HepG2 (cell line): Measurements from ENCODE around the gene COL5A2. TPM values are rescaled to one million over a fixed set of nuclear protein-coding genes. Genes with fewer than 3 reads are reported as not detected.

Source experiments
- ATAC-seq: fragments of 200-7000 bp; cut with Tn5 transposase; 3 replicates; pipeline ENCODE4 v1.9.1; 2020; ENCODE audit warnings: mild to moderate bottlenecking, moderate library complexity
- BruUV-seq: library from RNA; stranded (reverse); fragments of 400-500 nt; replicated peaks from 2 replicates; lab custom pipeline; 2021; lab: Mats Ljungman, UMichigan
- CTCF ChIA-PET: fragments of 300-600 bp; formaldehyde crosslinking; extraction: SDS; loops from one replicate; lab custom pipeline; 2021; ENCODE audit warnings: low total read pairs, inconsistent platforms, low intra/inter-chr PET ratio; lab: Yijun Ruan, JAX
- POLR2A ChIA-PET: fragments of 350-600 bp; sonication (Branson Sonifier 250); formaldehyde crosslinking; loops from one replicate; lab custom pipeline; 2020; ENCODE audit warnings: antibody characterized with exemption, inconsistent platforms; lab: Yijun Ruan, JAX
- DNase-seq: peaks from one replicate; pipeline ENCODE4 v3.0.0-alpha.2; 2015; ENCODE audit warnings: low spot score
- FAIRE-seq: peaks from 3 replicates; lab custom pipeline; 2011; peaks lifted over from hg19 to GRCh38; lab: Jason Lieb, UNC
- H2AFZ ChIP-seq: one replicate; pipeline ENCODE4 v1.6.1; 2011; ENCODE audit warnings: low read length, inconsistent platforms
- H3K27ac ChIP-seq: fragments of 300-600 bp; 3 replicates; pipeline ENCODE4 v1.8.0; 2011; ENCODE audit warnings: mixed run types, mild to moderate bottlenecking, mixed read lengths, low read length, inconsistent platforms; ENCODE audit not compliant: insufficient read depth; ENCODE audit errors: extremely low read length
- H3K27me3 ChIP-seq, 2 experiments: fragments of 200-600 bp in 1 of 2; 2 replicates in 1 of 2; 3 replicates in 1 of 2; pipeline versions ENCODE4 v1.6.0 to v1.8.0; 2011; ENCODE audit warnings: low read length in 2 of 2, mild to moderate bottlenecking in 2 of 2, moderate library complexity in 2 of 2, inconsistent platforms in 1 of 2; ENCODE audit not compliant: insufficient read depth in 2 of 2, control insufficient read depth in 1 of 2
- H3K36me3 ChIP-seq, 2 experiments: fragments of 200-600 bp in 1 of 2; replicated peaks in 1 of 2; 2 replicates in 1 of 2; 3 replicates in 1 of 2; pipeline versions ENCODE4 v1.5.1 to v1.8.0; 2011; ENCODE audit warnings: low read length in 2 of 2, inconsistent platforms in 1 of 2; ENCODE audit not compliant: insufficient read depth in 2 of 2, control insufficient read depth in 1 of 2
- H3K4me1 ChIP-seq: 2 replicates; pipeline ENCODE4 v1.5.1; 2012; ENCODE audit warnings: low read length, inconsistent platforms; ENCODE audit not compliant: insufficient read depth
- H3K4me2 ChIP-seq: 2 replicates; pipeline ENCODE4 v1.6.0; 2011; ENCODE audit warnings: low read depth, low read length, inconsistent platforms
- H3K4me3 ChIP-seq, 3 experiments: fragments of 200-600 bp in 1 of 3; sonication (generic), shearing (Covaris generic) in 1 of 3; replicated peaks in 1 of 3; 2 replicates each; pipeline ENCODE4 v1.5.1; 2011 to 2016; ENCODE audit warnings: low read length in 3 of 3, inconsistent platforms in 2 of 3, low read depth in 2 of 3, mild to moderate bottlenecking in 2 of 3, control low read depth in 1 of 3, mixed read lengths in 1 of 3; ENCODE audit not compliant: insufficient read depth in 1 of 3
- H3K79me2 ChIP-seq: one replicate; pipeline ENCODE4 v1.6.1; 2011; ENCODE audit warnings: low read length, inconsistent platforms; ENCODE audit not compliant: insufficient read depth
- H3K9ac ChIP-seq: 2 replicates; pipeline ENCODE4 v1.6.0; 2011; ENCODE audit warnings: mild to moderate bottlenecking, low read depth, low read length, inconsistent platforms; ENCODE audit not compliant: insufficient read depth
- H3K9me3 ChIP-seq: 2 replicates; pipeline ENCODE4 v1.5.1; 2012; ENCODE audit warnings: mild to moderate bottlenecking, low read length
- H4K20me1 ChIP-seq: 2 replicates; pipeline ENCODE4 v1.6.0; 2011; ENCODE audit warnings: inconsistent platforms, mild to moderate bottlenecking, low read length, moderate library complexity; ENCODE audit not compliant: insufficient read depth
- AGO1 ChIP-seq: fragments of 200-400 bp; formaldehyde crosslinking; IDR thresholded peaks from 2 replicates; pipeline ENCODE4 v1.6.1; 2017; ENCODE audit warnings: mild to moderate bottlenecking, low read depth, low read length, moderate library complexity; ENCODE audit not compliant: poor library complexity, severe bottlenecking
- ARNT ChIP-seq: fragments of 450-650 bp; IDR thresholded peaks from 2 replicates; pipeline ENCODE4 v1.6.1; 2017
- CCDC6 ChIP-seq: sonication (generic); formaldehyde crosslinking; IDR thresholded peaks from 2 replicates; pipeline ENCODE4 v1.8.1; 2022; ENCODE audit warnings: mild to moderate bottlenecking, missing genetic modification reagents, moderate library complexity
- CHD4 ChIP-seq: fragments of 200-600 bp; sonication (generic); IDR thresholded peaks from 2 replicates; pipeline ENCODE4 v1.7.0; 2017; ENCODE audit warnings: mild to moderate bottlenecking, low read length, borderline replicate concordance
- KDM6A ChIP-seq: IDR thresholded peaks from 2 replicates; pipeline ENCODE4 v1.6.1; 2016; ENCODE audit warnings: low read depth
- MTF1 ChIP-seq: sonication (generic); formaldehyde crosslinking; IDR thresholded peaks from 2 replicates; pipeline ENCODE4 v1.5.0; 2020; ENCODE audit warnings: missing genetic modification reagents
- RFXANK ChIP-seq: IDR thresholded peaks from 2 replicates; pipeline ENCODE4 v1.6.1; 2016
- ZNF180 ChIP-seq: sonication (generic); formaldehyde crosslinking; IDR thresholded peaks from 2 replicates; pipeline ENCODE4 v1.4.0; 2020; ENCODE audit warnings: low read depth, missing genetic modification reagents, borderline replicate concordance
- ZNF619 ChIP-seq: sonication (generic); formaldehyde crosslinking; IDR thresholded peaks from 2 replicates; pipeline ENCODE4 v1.4.0; 2020; ENCODE audit warnings: mild to moderate bottlenecking, missing genetic modification reagents
- WGBS: methylation state at CpG from one replicate; pipeline ENCODE4 v1.1.6; 2017; ENCODE audit warnings: low lambda C conversion rate; 5-methylcytosine and 5-hydroxymethylcytosine counted together
- in situ Hi-C: cut with HindIII; loops from 2 replicates; pipeline ENCODE4 v1.10.0; 2017; ENCODE audit warnings: low pct_unique_long_range_greater_than_20kb; ENCODE audit not compliant: extremely low pct_ligation_motif_present
- intact Hi-C: fragments of 100-400 bp; cut with micrococcal nuclease; formaldehyde crosslinking; loops from one replicate; pipeline ENCODE4 v1.10.0; 2022; ENCODE audit not compliant: unreplicated experiment
- polyA plus RNA-seq, 8 experiments: library from polyadenylated mRNA; depleted of rRNA in 3 of 8; stranded (reverse) in 7 of 8; unstranded in 1 of 8; fragments of >200 nt; fragmentation: Illumina TruSeq in 4 of 8; extraction: Trizol in 4 of 8; gene quantifications; 2 replicates each; pipeline versions ENCODE4 v1.2.1 to v1.2.3, GENCODE V29; 2011 to 2016; ENCODE audit warnings: low read depth in 4 of 8, missing spikeins in 1 of 8, mixed read lengths in 1 of 8; ENCODE audit not compliant: insufficient read depth in 1 of 8
- total RNA-seq, 5 experiments: library from RNA; depleted of rRNA; stranded (reverse); fragments of >200 nt; fragmentation: Illumina TruSeq; extraction: Trizol; gene quantifications; 2 replicates each; pipeline ENCODE4 v1.2.3, GENCODE V29; 2016; ENCODE audit warnings: low read depth in 1 of 5
- TF ChIP-seq, protein P1 (sequence below): sonication (generic); formaldehyde crosslinking; IDR thresholded peaks from 2 replicates; pipeline ENCODE4 v1.5.0; 2020; ENCODE audit warnings: missing genetic modification reagents, mild to moderate bottlenecking, borderline replicate concordance
- TF ChIP-seq, protein P2 (sequence below): IDR thresholded peaks from 2 replicates; pipeline ENCODE4 v1.6.1; 2016; ENCODE audit warnings: mild to moderate bottlenecking, missing biosample characterization, missing genetic modification reagents
- TF ChIP-seq, protein P3 (sequence below): sonication (generic); formaldehyde crosslinking; IDR thresholded peaks from 2 replicates; pipeline ENCODE4 v1.5.0; 2020; ENCODE audit warnings: mild to moderate bottlenecking, missing genetic modification reagents, borderline replicate concordance
- TF ChIP-seq, protein P4 (sequence below): IDR thresholded peaks from 2 replicates; pipeline ENCODE4 v1.6.1; 2012; ENCODE audit warnings: low read depth, low read length, improper control_type of control experiment

COL5A2 gene
- total and polyA plus RNA-seq, 2 of the 13 experiments (the other 11 are each of a cell fraction or from before 2014, with no cell fraction given): 0.83 to 1.5 TPM

DNA sequence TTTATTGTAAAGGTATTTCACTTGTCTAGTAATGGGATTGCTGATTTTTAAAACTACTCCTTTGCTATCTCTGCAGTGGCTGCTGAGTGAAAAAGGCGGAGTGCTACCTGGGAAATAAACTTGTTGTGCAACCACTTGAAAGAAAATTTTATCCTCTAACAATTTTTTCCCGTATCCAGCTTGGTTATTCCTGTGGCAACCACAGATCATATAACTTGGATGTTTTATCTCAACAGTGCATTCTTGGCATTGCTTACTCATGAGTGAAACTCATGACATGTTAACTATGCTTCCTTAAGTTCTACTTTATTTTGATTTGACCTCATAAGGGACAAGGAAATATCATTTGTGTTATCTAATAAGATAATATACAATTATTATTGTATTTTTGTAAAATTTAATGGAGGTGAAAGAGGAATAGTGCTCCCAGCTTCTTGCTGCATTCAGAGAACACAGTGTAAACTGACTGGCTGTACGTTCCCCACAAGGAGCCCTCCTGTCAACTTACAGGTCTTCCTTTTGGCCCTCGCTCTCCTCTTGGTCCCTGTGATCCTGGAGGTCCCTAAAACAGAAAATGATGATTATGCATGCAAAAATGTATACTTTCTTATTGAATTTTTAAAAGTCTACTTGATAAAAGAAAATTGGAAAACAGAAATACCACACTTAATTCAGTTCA, 82.7 kb downstream of the COL5A2 start:
- Histone ChIP-seq H3K4me2 (no peak overlapping the region), H3K27me3 (no peaks in the 10 kb centered on the region), H3K36me3 (no peaks in the 10 kb centered on the region), H3K9ac (no peak overlapping the region), H2AFZ (no peak overlapping the region), H3K27ac (no peak overlapping the region), H3K79me2 (no peaks in the 10 kb centered on the region), H3K4me3 (no peak overlapping the region), H4K20me1 (no peaks in the 10 kb centered on the region), H3K9me3 (no peaks in the 10 kb centered on the region), H3K4me1 (no peaks in the 10 kb centered on the region)
- intact Hi-C loops (no loop called here), in situ Hi-C loops (loop anchor here (5.0 to 10.0 kb wide), 2 partner anchors 190 to 318 kb away; no protein-coding TSS in a partner anchor)
- ATAC-seq (no peak), FAIRE-seq (no peak), DNase-seq (peak; percentile 47)
- ChIA-PET CTCF (no interaction called here), POLR2A (no interaction called here)
- no TSS peak for BruUV-seq
- WGBS: 51% methylated on average over 4 of the region's 4 CpGs
- TF ChIP-seq, protein P1, sequence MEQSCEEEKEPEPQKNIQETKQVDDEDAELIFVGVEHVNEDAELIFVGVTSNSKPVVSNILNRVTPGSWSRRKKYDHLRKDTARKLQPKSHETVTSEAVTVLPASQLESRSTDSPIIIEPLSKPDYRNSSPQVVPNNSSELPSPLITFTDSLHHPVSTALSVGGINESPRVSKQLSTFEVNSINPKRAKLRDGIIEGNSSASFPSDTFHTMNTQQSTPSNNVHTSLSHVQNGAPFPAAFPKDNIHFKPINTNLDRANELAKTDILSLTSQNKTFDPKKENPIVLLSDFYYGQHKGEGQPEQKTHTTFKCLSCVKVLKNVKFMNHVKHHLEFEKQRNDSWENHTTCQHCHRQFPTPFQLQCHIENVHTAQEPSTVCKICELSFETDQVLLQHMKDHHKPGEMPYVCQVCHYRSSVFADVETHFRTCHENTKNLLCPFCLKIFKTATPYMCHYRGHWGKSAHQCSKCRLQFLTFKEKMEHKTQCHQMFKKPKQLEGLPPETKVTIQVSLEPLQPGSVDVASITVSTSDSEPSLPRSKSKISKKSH (CRISPR knock-in tag): no peak
- TF ChIP-seq AGO1 (no peak), KDM6A (CRISPR knock-in tag) (no peak), MTF1 (no peak), ZNF180 (CRISPR knock-in tag) (no peak), CHD4 (no peak), ARNT (no peak), RFXANK (CRISPR knock-in tag) (no peak), CCDC6 (CRISPR knock-in tag) (no peak), ZNF619 (CRISPR knock-in tag) (no peak)
- TF ChIP-seq, protein P2, sequence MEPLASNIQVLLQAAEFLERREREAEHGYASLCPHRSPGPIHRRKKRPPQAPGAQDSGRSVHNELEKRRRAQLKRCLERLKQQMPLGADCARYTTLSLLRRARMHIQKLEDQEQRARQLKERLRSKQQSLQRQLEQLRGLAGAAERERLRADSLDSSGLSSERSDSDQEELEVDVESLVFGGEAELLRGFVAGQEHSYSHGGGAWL (CRISPR knock-in tag): no peak
- TF ChIP-seq, protein P3, sequence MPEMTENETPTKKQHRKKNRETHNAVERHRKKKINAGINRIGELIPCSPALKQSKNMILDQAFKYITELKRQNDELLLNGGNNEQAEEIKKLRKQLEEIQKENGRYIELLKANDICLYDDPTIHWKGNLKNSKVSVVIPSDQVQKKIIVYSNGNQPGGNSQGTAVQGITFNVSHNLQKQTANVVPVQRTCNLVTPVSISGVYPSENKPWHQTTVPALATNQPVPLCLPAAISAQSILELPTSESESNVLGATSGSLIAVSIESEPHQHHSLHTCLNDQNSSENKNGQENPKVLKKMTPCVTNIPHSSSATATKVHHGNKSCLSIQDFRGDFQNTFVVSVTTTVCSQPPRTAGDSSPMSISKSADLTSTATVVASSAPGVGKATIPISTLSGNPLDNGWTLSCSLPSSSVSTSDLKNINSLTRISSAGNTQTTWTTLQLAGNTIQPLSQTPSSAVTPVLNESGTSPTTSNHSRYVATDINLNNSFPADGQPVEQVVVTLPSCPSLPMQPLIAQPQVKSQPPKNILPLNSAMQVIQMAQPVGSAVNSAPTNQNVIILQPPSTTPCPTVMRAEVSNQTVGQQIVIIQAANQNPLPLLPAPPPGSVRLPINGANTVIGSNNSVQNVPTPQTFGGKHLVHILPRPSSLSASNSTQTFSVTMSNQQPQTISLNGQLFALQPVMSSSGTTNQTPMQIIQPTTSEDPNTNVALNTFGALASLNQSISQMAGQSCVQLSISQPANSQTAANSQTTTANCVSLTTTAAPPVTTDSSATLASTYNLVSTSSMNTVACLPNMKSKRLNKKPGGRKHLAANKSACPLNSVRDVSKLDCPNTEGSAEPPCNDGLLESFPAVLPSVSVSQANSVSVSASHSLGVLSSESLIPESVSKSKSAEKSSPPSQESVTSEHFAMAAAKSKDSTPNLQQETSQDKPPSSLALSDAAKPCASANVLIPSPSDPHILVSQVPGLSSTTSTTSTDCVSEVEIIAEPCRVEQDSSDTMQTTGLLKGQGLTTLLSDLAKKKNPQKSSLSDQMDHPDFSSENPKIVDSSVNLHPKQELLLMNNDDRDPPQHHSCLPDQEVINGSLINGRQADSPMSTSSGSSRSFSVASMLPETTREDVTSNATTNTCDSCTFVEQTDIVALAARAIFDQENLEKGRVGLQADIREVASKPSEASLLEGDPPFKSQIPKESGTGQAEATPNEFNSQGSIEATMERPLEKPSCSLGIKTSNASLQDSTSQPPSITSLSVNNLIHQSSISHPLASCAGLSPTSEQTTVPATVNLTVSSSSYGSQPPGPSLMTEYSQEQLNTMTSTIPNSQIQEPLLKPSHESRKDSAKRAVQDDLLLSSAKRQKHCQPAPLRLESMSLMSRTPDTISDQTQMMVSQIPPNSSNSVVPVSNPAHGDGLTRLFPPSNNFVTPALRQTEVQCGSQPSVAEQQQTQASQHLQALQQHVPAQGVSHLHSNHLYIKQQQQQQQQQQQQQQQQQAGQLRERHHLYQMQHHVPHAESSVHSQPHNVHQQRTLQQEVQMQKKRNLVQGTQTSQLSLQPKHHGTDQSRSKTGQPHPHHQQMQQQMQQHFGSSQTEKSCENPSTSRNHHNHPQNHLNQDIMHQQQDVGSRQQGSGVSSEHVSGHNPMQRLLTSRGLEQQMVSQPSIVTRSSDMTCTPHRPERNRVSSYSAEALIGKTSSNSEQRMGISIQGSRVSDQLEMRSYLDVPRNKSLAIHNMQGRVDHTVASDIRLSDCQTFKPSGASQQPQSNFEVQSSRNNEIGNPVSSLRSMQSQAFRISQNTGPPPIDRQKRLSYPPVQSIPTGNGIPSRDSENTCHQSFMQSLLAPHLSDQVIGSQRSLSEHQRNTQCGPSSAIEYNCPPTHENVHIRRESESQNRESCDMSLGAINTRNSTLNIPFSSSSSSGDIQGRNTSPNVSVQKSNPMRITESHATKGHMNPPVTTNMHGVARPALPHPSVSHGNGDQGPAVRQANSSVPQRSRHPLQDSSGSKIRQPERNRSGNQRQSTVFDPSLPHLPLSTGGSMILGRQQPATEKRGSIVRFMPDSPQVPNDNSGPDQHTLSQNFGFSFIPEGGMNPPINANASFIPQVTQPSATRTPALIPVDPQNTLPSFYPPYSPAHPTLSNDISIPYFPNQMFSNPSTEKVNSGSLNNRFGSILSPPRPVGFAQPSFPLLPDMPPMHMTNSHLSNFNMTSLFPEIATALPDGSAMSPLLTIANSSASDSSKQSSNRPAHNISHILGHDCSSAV: no peak
- TF ChIP-seq, protein P4, sequence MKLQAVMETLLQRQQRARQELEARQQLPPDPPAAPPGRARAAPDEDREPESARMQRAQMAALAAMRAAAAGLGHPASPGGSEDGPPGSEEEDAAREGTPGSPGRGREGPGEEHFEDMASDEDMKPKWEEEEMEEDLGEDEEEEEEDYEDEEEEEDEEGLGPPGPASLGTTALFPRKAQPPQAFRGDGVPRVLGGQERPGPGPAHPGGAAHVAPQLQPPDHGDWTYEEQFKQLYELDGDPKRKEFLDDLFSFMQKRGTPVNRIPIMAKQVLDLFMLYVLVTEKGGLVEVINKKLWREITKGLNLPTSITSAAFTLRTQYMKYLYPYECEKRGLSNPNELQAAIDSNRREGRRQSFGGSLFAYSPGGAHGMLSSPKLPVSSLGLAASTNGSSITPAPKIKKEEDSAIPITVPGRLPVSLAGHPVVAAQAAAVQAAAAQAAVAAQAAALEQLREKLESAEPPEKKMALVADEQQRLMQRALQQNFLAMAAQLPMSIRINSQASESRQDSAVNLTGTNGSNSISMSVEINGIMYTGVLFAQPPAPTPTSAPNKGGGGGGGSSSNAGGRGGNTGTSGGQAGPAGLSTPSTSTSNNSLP: peak; percentile 42; the same call in 1 of the 2 replicates
